RWPE2 (cell line): ENCODE results near the gene PLCH1.
A peak's percentile ranks its signal among the peaks of the same experiment; 100 is the strongest.

Experiments used
- ATAC-seq: fragments of 200-7000 bp; cut with Tn5 transposase; 3 replicates; pipeline ENCODE4 v1.9.1; 2021; ENCODE audit warnings: low read depth
- DNase-seq: peaks from one replicate; pipeline ENCODE4 v3.0.0-alpha.2; 2020; ENCODE audit warnings: low spot score
- H3K27ac ChIP-seq: fragments of 450-650 bp; 2 replicates; pipeline ENCODE4 v1.5.1; 2017; ENCODE audit warnings: mild to moderate bottlenecking; ENCODE audit not compliant: poor library complexity, severe bottlenecking
- H3K27me3 ChIP-seq: fragments of 250-450 bp; sonication (Bioruptor Pico); 2 replicates; pipeline ENCODE4 v1.5.1; 2021; ENCODE audit warnings: mild to moderate bottlenecking, moderate library complexity; ENCODE audit not compliant: insufficient read depth, poor library complexity, severe bottlenecking
- H3K36me3 ChIP-seq: fragments of 250-450 bp; sonication (Bioruptor Pico); 2 replicates; pipeline ENCODE4 v1.5.1; 2020; ENCODE audit warnings: low read depth, mild to moderate bottlenecking, moderate library complexity
- H3K4me1 ChIP-seq: fragments of 250-450 bp; sonication (Bioruptor Pico); 2 replicates; pipeline ENCODE4 v1.5.1; 2021; ENCODE audit warnings: mild to moderate bottlenecking, moderate library complexity; ENCODE audit not compliant: insufficient read depth, poor library complexity, severe bottlenecking
- H3K4me3 ChIP-seq: fragments of 250-450 bp; sonication (Bioruptor Pico); 2 replicates; pipeline ENCODE4 v1.5.1; 2021; ENCODE audit warnings: mild to moderate bottlenecking, moderate library complexity; ENCODE audit not compliant: severe bottlenecking
- H3K9me3 ChIP-seq: fragments of 250-450 bp; sonication (Bioruptor Pico); 2 replicates; pipeline ENCODE4 v1.5.1; 2021; ENCODE audit warnings: mild to moderate bottlenecking, moderate library complexity; ENCODE audit not compliant: severe bottlenecking
- TF ChIP-seq, protein P1 (sequence below): fragments of 450-650 bp; IDR thresholded peaks from one replicate; pipeline ENCODE4 v1.5.1; 2017; ENCODE audit warnings: mild to moderate bottlenecking, moderate library complexity; ENCODE audit not compliant: poor library complexity, severe bottlenecking

The PLCH1 gene

DNA sequence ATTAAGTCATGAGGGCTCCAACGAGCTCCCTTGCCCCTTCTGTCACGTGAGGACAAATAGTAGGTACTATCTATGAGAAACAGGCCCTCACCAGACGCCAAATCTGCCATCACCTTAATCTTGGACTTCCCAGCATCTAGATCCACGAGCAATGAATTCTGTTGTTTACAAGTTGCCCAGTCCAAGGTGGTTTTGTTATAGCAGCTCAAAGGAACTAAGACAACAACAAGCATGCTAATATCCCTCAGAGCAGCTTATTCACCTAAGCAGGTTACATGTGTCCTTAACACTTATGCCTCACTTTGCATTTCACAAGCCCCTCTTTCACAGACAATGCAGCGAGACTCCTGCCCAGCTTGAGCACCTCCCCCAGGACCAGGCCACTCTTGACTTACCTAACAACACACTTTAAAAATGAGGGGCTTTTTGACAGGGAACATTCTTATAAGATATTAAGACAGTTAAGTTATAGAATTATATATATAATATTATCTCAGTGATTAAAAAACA lies 219.5 kb downstream of the PLCH1 start:
- Histone ChIP-seq H3K27ac (no peak overlapping the region), H3K4me1 (no peaks in the 10 kb centered on the region), H3K4me3 (no peak overlapping the region), H3K27me3 (no peaks in the 10 kb centered on the region), H3K36me3 (no peaks in the 10 kb centered on the region), H3K9me3 (no peaks in the 10 kb centered on the region)
- no peak for ATAC-seq
- TF ChIP-seq, protein P1, sequence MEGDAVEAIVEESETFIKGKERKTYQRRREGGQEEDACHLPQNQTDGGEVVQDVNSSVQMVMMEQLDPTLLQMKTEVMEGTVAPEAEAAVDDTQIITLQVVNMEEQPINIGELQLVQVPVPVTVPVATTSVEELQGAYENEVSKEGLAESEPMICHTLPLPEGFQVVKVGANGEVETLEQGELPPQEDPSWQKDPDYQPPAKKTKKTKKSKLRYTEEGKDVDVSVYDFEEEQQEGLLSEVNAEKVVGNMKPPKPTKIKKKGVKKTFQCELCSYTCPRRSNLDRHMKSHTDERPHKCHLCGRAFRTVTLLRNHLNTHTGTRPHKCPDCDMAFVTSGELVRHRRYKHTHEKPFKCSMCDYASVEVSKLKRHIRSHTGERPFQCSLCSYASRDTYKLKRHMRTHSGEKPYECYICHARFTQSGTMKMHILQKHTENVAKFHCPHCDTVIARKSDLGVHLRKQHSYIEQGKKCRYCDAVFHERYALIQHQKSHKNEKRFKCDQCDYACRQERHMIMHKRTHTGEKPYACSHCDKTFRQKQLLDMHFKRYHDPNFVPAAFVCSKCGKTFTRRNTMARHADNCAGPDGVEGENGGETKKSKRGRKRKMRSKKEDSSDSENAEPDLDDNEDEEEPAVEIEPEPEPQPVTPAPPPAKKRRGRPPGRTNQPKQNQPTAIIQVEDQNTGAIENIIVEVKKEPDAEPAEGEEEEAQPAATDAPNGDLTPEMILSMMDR: no peak
- DNase-seq: no peak

DNA sequence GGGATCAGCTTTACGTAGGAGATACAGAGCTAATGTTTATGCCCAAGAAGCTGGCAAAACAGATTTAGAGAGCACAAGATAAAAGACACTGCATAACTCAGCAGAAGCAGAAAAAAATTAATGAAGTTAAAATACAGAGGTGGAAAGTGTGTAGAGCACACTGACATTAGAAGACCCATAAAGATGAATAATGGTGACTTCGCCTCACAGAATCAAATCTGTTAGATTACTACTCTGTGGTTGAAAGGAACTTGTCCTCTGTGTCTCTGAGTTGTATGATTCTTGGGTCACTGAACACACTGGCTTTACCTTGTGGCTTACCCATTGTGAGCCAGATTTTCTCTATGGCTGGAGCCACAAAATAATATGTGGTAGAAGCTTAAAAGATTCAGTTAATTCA lies 224.4 kb downstream of the PLCH1 start:
- H3K4me1 ChIP-seq: peaks cover 4% of the 10 kb centered on the region
- TF ChIP-seq, protein P1: no peak
- ATAC-seq (no peak), DNase-seq (no peak)
- H3K27me3 ChIP-seq: no peaks in the 10 kb centered on the region
- H3K9me3 ChIP-seq: no peaks in the 10 kb centered on the region
- no peak overlapping the region for H3K4me3 ChIP-seq
- H3K27ac ChIP-seq: no peak overlapping the region
- H3K36me3 ChIP-seq: no peaks in the 10 kb centered on the region

DNA sequence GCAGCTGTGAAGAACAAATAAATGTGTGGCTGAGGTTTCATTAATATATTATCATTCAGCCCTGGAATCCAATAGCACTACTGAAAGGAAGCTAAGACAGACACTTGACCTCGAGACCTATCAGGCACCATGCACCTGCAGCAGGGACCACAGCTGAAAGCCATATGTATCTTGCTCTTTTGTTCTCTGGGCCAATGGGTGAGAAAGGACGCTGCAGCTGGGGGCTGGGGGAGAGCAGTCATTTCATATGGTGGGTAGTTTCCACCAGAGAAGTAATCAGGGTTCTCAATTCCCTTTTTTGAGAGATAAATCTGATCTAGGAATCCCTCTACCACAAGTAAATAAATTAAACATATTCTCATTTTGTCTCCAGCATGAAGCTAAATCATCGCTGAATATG lies 225.8 kb downstream of the PLCH1 start:
- H3K4me1 ChIP-seq: peaks cover 4% of the 10 kb centered on the region
- H3K9me3 ChIP-seq: no peaks in the 10 kb centered on the region
- H3K27me3 ChIP-seq: no peaks in the 10 kb centered on the region
- H3K27ac ChIP-seq: no peak overlapping the region
- ATAC-seq (no peak), DNase-seq (no peak)
- H3K4me3 ChIP-seq: no peak overlapping the region
- TF ChIP-seq, protein P1: no peak
- no peaks in the 10 kb centered on the region for H3K36me3 ChIP-seq

DNA sequence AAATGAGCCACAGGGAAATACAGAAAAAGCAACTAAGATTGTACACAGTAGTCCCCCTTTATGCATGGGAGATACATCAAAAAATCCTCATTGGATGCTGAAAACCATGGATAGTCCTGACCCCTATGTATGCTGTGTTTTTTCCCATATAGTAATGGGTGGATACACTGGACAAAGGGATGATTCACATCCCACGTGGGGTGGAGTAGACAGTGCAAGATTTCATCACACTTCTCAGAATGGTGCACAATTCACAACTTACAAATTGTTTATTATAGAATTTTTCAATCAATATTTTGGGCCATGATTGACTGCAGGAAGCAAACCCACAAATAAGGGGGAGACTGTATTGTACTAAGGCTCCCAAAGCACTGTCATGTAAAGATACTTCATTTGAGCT lies 227.0 kb downstream of the PLCH1 start:
- Histone ChIP-seq H3K4me3 (no peak overlapping the region), H3K27ac (no peak overlapping the region), H3K9me3 (no peaks in the 10 kb centered on the region), H3K4me1 (peaks cover 9% of the 10 kb centered on the region), H3K36me3 (no peaks in the 10 kb centered on the region), H3K27me3 (no peaks in the 10 kb centered on the region)
- no peak for DNase-seq
- TF ChIP-seq, protein P1: no peak
- ATAC-seq: peak; percentile 63; the same call in 2 of the 3 replicates

DNA sequence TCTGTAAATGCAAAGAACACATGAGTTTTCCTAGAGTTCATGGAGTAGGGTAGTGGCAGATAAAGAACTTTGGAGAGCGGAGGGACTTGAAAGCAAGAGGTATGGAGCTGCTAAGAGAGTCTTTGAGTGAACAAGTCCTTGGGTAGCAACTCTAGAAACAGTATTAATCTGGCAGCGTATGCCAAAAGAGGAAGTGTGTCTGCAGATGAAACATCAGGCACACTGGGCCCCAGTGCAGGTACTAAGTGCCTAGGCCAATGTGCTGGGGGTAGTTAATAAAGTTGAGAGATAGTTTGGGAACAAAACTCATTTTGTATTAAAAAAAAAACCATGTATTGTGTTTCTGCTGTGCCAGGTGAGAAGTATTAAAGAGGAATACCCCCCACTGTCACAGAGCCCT lies 228.4 kb downstream of the PLCH1 start:
- no peaks in the 10 kb centered on the region for H3K9me3 ChIP-seq
- TF ChIP-seq, protein P1: no peak
- ATAC-seq (no peak), DNase-seq (no peak)
- H3K36me3 ChIP-seq: no peaks in the 10 kb centered on the region
- H3K27me3 ChIP-seq: no peaks in the 10 kb centered on the region
- no peak overlapping the region for H3K27ac ChIP-seq
- H3K4me3 ChIP-seq: no peak overlapping the region
- H3K4me1 ChIP-seq: peaks cover 18% of the 10 kb centered on the region
